HG03064 (cell line): Measurements from ENCODE around the gene RYR2.
"Not testable (repeated sequence)": the region's sequence is repeated elsewhere in the genome, so short reads cannot be mapped to it uniquely, and the experiment has no call there.

ENCODE experiments used
- ATAC-seq: cut with Tn5 transposase; IDR thresholded peaks from one replicate; pipeline ENCODE4 v1.9.1; 2021; ENCODE audit warnings: low read depth; ENCODE audit not compliant: unreplicated experiment

Gene RYR2

DNA sequence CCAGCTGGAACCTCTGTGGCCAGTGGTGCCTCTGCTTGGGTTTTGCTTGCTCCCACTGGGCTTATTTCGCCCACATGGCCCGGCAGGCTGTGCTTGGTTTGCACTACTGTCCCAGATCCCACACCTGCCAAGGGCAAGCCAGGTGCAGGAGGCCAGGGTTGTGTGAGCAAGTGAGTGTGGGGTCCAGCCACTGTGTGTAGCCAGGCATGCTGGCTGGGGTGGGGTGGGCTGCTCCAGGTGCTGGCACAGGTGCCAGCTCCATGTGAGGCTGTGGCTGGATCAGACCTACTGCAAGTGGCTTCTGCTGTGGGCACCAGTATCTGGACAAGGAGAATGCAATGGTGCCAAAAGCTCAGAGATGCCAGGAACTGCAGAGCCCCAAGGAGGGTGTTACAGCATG is 28.5 kb downstream of the RYR2 start:
- ATAC-seq, result no peak

DNA sequence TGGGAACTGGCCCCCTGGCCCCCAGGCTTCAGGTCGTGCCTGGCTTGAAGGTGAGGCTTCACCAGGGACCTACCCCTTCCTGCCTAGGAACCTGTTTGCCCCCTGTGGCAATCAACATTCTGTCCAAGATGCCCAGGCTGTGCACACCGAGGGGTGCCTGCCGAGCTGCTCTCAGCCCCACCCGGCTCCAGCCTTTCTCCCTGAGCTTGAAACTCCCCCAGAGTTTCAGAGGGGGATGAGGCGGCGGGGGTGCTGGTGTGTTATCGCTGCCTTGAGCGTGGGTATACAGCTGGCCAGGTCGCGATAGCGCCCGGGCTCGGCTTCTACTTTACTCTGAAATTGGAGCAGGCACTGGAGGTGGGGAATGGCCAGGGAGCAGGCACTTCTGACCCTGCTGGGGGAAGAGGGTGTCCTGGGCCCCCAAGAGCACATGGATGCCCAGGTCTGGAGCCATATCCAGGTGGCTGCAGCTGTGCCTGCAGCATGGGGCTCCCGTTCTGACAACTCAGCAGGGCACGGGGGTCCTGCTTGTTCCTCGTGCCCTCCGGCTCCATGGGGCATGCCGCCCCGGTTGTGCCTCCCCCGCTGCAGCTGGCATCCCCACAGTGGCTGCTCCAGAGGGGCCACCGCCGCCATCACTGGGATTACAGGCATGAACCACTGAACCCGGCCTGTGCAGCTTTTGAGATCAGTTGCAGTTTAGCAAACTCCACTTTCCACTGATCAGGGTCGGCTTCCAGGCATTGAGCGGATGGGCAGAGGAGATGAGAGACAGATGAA is 29.8 kb downstream of the RYR2 start:
- no peak for ATAC-seq

DNA sequence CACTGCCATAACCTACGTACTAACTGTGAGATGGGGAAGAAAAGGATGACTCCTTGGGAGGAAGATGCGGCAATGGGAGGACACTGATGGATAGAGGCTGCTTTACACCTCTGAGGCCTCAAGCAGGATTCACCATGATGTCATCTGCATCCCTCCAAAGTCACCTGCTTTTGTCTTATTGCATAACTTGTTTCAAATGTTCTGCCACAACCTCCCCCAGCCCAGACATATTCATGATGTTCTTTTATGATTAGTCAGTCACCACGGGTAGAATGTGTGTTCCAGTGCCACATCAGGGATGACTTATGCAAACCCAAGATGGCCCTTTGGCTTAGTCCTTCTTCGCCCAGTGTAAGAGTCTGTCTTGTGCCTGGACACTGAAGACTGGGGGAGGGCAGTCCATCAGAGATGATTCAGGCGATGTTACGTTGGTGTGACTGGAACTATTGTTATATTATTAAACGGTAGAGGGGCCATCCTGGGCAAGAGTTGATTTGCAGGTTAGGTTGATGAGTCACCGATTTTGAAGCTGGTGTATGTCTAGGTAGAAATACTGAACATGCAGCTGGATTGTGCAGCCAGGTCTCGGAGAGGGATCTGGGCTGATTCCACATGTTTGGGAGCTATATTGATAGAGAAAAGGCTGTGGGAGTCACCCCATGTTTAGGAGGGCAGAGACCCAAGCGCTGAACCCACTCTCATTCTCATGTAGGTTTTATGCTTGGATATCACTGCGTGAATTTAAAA is 32.6 kb downstream of the RYR2 start:
- no peak for ATAC-seq

DNA sequence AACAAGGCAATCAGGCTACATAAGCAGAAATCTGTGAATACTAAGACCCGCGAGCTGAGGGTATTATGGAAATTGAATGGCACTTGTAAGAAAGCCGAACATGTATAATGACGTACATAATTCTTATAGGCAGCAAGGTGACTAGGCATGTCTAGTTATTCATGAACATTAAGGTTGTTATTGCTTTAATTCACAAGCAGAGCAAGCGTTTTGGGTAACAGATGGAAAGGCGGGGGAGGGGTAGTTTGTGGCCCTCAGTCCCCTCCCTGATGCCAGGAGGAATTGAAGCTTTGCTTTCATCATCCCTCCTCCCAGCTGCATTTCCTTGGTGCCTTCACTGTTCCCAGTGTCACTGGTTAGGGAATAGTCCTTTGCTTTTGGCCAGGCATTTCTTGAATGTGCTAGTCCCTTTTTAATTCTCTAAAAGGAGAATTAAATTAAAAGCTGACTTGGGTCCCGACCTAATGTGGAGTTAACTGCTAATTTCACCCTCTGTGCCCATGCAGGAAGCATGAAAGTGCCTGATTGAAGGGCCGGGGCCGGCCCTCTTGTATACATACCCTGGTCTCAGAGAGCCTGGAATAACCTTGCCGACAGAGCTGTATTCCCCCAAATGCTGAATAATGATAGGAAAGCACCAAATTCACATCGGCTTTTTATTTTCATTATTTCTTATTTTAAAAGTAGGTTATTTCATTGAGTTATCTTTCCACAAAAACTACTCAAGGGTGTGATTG is 42.5 kb downstream of the RYR2 start:
- ATAC-seq, result no peak

DNA sequence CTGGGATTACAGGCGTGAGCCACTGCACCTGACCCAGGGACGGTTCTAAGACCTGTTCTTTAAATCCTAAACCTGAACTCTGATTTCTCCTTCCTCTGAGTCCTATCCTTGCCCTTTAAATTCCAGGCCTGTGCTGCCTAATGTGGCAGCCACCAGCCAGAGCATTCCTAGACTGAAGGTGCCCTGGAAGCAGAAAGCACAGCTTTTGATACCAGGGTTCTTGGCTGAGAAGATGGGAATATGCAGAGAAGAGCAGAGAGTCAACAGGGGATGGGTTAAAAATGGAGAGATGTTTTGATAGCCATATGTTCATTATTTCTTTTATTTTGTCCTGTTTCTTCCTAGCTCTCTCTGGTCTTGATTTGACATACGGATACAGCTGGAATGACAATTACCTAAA is 49.7 kb downstream of the RYR2 start:
- no peak for ATAC-seq

DNA sequence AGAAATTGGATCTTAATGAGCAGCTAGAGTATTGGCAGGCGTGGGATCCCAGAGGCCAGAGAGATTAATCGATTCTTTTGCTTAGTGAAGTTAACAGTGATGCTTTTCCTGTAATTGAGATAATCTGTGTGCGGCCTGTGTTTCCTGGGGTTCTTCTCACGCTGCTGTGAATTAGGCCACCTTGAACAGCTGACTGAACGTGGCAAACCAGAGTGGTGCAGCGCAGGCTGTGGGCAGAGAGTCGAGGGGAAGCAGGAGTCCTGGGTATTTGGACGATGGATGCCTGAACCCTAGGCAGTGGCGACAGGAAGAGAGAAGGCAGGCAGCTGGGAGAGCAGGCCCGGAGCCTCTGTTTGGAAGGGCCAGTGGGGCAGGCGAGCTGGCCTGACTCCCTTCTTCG is 51.7 kb downstream of the RYR2 start:
- no peak for ATAC-seq

DNA sequence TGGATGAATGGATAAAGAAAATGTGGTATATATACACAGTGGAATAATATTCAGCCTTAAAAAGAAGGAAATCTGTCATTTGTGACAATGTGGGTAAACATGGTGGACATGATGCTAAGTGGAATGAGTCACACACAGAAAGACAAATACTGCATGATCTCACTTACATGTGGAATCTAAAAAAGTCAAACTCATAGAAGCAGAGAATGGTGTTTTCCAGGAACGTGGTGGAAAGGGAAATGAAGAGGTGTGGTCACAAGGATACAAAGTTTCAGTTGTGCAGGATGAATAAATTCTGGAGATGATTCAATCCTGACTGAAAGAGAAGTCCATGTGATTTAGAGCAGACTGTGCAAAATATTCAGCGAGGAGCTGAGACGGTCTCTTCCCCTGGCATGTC is 56.6 kb downstream of the RYR2 start:
- no peak for ATAC-seq

DNA sequence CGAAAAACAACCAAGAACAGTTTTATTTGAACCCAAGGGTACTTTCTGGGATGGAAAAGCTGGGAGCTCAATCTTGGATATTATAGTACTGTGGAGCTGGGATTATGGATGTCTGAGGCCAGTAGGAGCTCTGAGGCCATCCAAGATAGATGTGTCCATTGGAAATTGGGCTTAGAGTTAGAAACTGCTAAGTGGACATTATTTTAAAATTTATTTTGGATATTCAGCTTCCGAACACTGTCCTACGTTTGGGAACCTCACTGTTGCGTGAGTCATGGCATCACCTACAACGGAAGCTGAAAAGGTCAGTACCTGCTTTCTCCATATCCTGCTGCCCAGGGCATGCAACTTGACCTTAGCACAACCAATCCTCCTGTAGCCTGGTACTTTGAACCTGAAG is 61.0 kb downstream of the RYR2 start:
- no peak for ATAC-seq

DNA sequence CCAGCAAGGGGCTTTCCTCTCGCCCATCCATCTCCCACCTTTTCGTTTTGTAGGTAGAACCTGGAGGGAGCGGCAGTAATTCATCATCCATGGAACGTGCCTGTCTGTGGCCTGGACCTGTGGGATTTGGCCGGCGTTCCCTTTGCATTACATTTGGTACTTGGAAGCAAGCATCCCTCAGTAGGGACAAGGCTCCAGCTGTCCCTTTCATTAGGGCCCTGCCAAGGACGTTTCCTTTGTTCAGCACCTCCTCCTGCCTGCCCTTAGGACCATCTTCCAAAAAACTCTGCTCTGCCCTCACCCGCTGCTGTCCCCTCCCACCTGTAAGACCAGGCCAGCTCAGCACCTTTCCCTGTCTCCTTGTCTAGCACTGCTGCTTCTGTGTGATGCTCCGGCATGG is 62.1 kb downstream of the RYR2 start:
- ATAC-seq, result no peak

DNA sequence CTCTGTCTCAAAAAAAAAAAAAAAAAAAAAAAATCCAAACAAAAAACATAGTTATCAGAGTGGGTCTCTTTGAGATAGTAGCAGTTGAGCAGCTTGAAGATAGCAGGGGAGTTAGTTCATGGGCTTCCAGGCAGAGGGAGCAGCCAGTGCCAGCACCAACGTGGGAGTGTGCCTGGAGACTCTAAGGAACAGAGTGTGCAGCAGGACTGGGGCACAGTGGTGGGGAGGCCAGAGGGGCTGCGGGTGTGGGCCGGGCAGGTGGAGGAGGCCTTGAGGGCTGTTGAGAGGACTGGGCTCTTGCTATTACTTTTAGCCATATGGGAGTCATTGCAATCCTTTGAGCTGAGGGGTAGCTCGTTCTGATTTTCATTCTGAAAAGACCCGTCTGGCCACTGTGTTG is 63.8 kb downstream of the RYR2 start:
- no peak for ATAC-seq

DNA sequence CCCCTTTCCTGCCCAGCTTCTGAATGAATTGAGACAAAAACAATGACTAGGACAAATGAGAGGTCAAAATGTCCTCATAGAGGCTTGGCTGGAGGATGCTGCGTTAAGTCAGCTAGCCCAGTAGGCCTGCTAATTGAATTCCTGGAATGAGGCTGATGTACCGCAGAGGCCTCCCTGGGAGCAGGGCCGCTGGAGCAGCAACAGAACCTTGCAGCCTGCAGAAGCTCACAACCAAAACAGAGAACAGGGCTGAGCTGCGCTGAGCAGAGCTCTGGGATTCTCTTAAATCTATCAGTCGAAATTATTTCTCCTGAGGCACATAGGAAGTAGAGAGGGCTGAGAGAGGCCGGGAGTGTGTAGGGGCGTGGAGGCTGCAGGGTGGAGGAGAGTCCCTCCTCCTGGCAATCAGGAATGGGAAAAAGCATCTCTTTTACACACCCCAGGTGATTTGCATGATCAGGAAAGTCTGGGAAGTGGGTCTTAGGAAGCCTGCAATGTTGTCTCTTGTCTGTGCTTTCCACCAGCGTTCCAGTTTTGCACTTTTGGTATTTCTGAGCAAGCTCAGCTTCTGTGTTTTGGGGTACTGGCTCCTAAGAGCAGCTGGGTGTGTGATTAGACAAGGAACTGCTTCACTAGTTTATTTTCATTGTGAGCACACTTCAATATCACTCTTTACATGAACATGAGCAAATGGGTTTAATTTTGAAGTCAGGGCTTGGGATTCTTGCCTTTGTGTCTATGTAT is 66.5 kb downstream of the RYR2 start:
- no peak for ATAC-seq

DNA sequence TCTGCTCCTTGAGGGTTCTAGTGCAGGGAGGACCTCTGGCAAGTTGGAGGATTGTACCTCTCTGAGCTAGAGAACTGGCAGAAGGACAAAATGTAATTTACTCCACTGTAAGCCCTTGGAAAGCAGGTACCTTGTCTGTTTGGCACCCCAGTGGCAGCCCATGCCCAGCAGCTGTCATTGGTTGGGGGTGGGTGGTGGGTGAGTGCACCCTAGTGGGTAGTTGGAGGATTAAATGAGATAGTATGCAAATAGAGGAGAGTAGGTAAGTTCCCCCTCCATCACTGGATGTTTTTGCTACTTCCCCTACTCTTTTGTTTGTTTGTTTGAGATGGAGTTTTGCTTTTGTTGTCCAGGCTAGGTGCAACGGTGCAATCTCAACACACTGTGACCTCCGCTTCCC is 69.8 kb downstream of the RYR2 start:
- ATAC-seq, result no peak

DNA sequence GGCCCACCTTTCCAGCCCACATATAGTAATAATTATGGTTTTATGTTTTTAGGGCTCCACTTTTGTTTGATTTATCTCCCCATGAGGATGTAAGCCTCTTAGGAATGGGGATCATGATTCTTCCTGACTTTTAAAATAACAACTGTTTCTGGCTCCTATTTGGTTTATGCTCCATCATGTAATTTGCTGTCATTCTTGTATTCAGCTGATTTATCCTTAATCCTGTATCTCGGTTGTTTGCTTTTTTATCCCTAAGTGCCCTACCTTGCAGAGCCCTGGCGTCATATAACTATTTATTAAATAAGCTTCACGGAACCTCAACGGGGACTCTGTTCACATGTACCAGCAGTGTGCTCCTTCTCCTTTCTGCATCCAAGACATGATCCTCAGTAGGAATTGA is 70.7 kb downstream of the RYR2 start:
- ATAC-seq, result no peak

DNA sequence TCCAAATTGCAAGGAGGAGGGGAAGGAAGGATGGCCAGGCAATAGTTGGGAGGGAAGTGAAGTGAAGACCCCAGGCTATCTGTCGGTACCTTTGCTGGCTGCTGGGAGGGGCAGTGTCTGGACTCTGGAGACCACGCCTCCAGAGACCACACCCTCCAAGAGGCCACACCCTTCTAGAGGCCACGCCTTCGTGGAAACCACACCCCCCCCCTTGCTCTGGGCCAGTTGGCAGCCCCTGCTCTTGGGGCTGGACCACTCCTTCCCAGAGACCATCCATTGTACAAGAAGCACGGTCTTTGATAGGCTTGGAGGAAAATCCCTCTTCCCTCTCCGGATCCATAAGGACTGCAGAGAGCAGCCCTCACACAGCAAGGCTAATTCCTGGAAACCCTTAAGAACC is 73.1 kb downstream of the RYR2 start:
- ATAC-seq, result no peak

DNA sequence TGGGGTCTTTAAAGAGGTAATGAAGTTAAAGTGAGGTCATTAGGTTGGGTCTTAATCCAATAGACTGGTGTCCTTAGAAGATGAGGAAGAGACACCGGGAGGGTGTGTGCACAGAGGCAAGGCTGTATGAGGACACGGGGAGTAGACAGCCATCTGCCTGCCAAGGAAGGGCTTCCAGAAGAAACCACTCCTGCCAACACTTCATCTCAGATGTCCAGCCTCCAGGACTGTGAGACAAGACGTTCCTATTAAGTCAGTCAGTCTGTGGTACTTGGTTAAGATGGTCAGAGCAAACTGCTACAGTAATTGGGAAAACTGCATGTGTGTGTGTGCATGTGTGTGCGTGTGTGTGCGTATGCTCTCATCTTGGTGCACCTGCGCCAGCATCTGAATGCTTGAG is 77.1 kb downstream of the RYR2 start:
- no peak for ATAC-seq

DNA sequence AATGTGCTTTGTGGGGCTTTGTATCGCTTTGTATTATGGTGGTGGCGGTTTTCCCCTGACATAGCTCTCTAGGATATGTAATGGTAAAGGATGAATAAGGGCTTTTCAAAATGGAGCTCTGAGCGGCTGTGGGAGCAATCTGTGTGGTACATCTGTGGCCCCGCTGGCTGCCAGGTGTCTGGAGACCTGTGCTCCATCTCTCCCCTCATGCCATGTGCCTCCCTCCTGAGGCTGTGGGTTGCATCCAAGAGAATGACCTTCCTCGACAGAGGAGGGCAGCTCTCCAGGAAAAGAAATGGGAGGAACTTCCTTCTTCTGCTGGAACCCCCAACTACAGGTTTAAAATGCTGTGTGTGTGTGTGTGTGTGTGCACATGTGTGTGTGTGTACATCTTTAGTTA is 78.7 kb downstream of the RYR2 start:
- ATAC-seq, result no peak

DNA sequence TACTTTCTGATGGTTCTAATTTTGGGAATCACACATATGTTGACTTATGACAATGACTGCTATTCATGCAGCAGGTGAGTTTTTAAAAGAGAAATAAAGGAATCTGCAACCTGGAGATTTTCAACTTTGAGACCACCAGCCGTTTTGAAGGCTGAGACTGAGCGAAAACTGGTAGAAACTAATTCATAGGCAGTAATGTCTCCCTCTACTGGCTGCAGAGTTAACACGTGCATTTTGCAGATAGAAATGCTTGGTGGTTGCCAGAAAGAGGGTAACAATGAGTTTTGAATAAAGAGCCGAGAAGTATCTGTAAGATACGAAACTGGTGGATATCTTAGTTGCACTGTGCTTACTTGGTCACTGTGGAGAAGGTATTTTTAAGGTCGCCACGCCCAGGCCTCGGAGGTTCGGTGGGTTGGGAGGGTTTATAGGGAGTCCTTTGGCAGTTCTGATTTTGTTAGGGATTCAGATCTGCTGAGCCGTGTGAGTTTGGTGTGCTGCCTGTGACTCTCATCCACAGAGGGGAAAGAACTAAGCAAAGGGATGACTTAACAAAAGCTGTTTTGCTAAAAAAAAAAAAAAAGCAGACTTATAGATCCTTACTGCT is 83.0 kb downstream of the RYR2 start:
- no peak for ATAC-seq

DNA sequence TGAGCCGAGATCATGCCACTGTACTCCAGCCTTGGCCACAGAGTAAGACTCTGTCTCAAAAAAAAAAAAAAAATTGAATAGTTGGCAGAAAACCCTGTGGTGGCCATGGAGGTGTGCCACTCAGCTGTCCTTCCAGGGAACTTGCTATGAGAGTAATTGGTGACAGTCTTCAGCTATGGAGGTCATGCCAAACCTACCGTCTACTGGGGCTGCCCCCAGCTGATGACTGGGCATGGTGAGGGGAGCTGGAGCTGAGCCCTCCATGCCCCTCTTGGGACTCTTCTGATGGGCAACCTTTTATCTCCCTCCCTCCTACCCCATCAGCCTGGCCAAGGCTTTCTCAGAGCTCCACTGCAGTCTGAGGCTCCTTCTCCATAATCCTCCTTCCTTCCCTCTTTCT is 84.2 kb downstream of the RYR2 start:
- ATAC-seq, result no peak

DNA sequence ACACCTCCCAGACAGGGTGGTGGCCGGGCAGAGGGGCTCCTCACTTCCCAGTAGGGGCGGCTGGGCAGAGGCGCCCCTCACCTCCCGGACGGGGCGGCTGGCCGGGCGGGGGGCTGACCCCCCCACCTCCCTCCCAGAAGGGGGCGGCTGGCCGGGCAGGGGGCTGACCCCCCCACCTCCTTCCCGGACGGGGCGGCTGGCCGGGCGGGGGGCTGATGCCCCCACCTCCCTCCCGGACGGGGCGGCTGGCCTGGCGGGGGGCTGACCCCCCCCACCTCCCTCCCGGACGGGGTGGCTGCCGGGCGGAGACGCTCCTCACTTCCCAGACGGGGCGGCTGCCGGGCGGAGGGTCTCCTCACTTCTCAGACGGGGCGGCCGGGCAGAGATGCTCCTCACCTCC is 85.3 kb downstream of the RYR2 start:
- ATAC-seq, result not testable (repeated sequence)

DNA sequence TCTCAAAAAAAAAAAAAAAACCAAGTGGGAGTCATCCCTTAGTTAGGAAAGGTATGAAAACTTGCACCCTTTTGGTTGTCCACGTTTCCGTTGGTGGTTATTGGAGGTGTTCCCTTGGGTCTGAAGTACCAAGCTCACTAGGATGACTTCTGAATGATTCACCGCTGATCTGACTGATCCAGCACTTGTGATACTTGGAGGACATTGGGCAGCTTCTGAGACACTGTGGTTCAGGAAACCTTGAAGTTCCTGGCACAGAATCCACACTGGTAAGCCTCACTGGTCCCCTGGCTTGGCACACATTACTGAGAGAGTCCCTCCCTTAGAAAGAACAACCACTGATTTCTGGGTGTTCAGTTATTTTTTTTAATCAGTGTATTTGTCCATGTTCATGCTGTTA is 91.9 kb downstream of the RYR2 start:
- ATAC-seq, result no peak

DNA sequence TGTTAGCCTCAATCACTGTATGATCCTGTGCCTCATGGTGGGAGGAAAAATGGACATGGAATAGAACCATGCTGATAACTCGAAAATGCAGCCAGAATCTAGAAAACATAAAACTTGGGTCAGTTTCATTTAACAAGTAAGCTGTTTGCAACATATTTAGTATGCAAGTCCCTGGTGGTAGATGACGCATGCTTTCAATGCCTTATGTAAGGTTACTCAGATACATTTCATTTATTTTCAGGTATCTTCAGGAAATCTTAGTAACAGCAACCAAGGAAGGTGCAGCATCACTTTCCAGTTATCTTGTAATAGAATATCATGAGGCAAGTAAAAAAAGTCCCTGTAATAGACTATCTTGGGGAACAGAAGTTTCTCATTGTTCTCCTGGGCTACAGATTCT is 92.9 kb downstream of the RYR2 start:
- ATAC-seq, result no peak
